Mesodermal cell (in vitro differentiated cells): ENCODE results near the gene NMT1. TPM values are rescaled to one million over a fixed set of nuclear protein-coding genes. Genes with fewer than 3 reads are reported as not detected.

Source experiments
- H3K27ac ChIP-seq: 2 replicates; pipeline ENCODE4 v1.7.0; 2013; ENCODE audit warnings: mild to moderate bottlenecking, low read depth, low read length, moderate library complexity; ENCODE audit not compliant: severe bottlenecking
- H3K36me3 ChIP-seq: 2 replicates; pipeline ENCODE4 v1.7.1; 2013; ENCODE audit warnings: mild to moderate bottlenecking, low read length, moderate library complexity; ENCODE audit not compliant: control insufficient read depth, insufficient read depth
- H3K4me1 ChIP-seq: one replicate; pipeline ENCODE4 v1.7.1; 2013; ENCODE audit warnings: mild to moderate bottlenecking, low read length; ENCODE audit not compliant: insufficient read depth, control insufficient read depth, poor library complexity, severe bottlenecking
- H3K4me3 ChIP-seq: 2 replicates; pipeline ENCODE4 v1.7.0; 2013; ENCODE audit warnings: low read length, control low read depth, mild to moderate bottlenecking; ENCODE audit not compliant: insufficient read depth, poor library complexity, severe bottlenecking; ENCODE audit errors: extremely low read depth
- H3K9me3 ChIP-seq: 2 replicates; pipeline ENCODE4 v1.7.1; 2013; ENCODE audit warnings: mild to moderate bottlenecking, low read length, moderate library complexity; ENCODE audit not compliant: control insufficient read depth
- WGBS, 2 experiments: methylation state at CpG; one replicate each; pipeline ENCODE4 v1.1.5; 2013; ENCODE audit warnings: missing lambda C conversion rate in 2 of 2; ENCODE audit not compliant: insufficient coverage in 2 of 2; 5-methylcytosine and 5-hydroxymethylcytosine counted together
- polyA plus RNA-seq, 2 experiments: library from polyadenylated mRNA; stranded (reverse); fragments of 50-300 nt; gene quantifications; one replicate each; pipeline ENCODE4 v1.2.3, GENCODE V29; 2013

NMT1 gene
- polyA plus RNA-seq (2013, experiment 1 of 2): 166 TPM
- polyA plus RNA-seq (2013, experiment 2 of 2): 152 TPM

DNA sequence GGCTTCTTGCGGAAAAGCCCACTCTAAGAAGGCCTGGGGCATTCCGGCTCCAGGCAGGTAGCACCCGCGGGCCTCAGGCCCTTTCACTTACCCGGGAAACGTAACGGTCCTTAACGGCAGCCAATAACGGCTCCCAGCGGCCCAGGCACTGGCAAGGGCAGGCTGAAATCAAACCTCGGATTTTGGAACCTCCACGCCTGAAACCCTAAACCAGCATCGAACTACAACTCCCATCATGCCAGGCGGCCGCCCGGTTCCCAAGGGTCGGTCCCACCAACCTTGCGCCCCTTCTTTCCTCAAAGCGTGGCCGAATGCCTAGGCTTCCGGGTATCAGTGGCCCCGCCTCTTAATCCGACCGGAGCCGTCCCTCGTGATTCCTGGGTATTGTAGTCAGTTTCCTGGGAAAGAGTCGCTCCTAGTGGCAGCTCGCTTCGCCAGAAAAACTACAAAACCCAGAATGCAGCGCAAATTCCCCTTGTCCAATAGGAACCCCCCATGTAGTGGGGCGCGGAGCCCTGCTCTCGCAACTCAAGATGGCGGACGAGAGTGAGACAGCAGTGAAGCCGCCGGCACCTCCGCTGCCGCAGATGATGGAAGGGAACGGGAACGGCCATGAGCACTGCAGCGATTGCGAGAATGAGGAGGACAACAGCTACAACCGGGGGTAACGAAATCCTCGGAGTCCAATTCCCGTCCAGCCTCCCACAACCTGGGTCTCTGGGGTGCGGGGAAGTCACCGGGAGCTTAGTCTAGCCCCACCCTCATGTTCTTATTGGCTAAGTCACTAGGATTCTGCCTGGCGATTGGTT, at the start of gene NMT1:
Gene NMT1, plus strand, starts transcription at position 521 of the 809 bp plus-strand sequence. Its CDS starts 13 bp downstream, at position 534.
- H3K4me3 ChIP-seq: peak within 1 kb of the TSS; percentile 82
- H3K9me3 ChIP-seq: no peaks in the 10 kb centered on the region
- H3K27ac ChIP-seq: peak within 1 kb of the TSS; percentile 93
- H3K4me1 ChIP-seq: peaks cover 18% of the 10 kb centered on the region
- H3K36me3 ChIP-seq: peaks cover 5% of the 10 kb centered on the region
- WGBS, 2 experiments: 0 to 1% methylated on average over 43 to 49 of the region's 50 CpGs

DNA sequence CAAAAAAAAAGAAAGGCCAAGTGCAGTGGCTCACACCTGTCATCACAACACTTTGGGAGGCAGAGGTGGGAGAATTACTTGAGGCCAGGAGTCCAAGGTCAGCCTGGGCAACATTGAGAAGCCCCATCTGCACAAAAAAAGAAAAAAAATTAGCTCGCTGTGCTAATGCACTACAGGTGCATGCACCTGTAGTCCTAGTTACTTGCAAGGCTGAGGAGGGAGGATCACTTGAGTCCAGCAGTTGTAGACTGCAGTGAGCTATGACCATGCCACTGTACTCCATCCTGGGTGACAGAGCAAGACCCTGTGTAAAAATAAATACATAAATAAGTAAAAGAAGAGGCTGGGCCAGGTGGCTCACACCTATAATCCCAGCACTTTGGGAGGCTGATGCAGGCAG, 49.4 kb upstream of the NMT1 start:
- H3K27ac ChIP-seq: no peak overlapping the region
- 100% methylated on average over 1 of the region's 1 CpG for WGBS, 2 experiments
- no peaks in the 10 kb centered on the region for H3K9me3 ChIP-seq

DNA sequence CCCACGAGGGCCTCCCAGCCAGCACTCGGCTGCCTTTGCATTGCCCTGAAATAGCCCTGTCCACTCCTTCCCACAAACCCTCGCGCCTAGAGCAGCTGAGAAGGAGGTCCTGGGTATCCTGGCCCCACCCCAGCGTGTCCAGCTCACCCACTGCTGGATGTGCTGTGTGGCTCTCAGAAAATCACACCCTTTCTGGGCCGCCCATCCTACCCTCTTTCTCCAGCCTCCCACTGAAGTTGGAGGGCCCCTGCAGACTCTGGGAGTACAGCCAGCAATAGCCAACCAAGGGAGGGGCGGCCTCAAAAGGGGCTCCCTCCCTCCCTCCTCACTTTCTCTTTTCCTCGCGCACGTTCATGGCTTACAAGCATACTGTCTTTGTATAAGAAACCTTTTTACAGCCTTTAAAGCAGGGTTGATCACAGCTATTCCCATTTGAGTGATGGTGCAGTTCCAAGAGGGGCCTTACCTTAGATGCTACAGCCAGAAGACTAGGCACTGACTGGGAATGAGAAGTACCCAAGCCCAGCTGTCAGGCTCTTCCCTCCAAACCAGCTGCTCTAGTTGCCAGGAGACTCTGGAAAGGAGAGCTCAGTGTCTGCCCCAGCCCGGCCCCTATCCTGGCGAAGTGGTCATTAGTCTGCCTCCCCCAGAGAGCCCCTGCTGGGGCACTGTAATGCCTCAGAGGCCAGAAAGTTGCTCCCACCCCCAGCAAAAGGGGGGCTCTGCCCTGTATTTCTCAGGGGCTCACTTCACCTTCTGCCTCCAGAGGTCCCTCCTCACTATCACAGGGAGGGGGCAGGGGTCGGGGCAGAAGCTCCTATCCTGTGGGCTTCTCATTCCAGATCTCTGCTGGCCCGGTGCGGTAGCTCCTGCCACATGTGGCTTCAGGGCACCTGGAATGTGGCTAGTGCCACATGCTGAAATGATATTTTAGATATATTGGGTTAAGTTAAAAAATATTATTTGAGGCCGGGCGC, 47.8 kb upstream of the NMT1 start:
- Histone ChIP-seq H3K36me3 (no peaks in the 10 kb centered on the region), H3K4me3 (no peak overlapping the region), H3K4me1 (no peaks in the 10 kb centered on the region), H3K9me3 (no peaks in the 10 kb centered on the region), H3K27ac (no peak overlapping the region)
- 69 to 79% methylated on average over 10 to 12 of the region's 17 CpGs for WGBS, 2 experiments

More for the DNA sequence above, 49.4 kb upstream of the NMT1 start:
- H3K4me3 ChIP-seq: no peak overlapping the region
- no peaks in the 10 kb centered on the region for H3K36me3 ChIP-seq
- no peaks in the 10 kb centered on the region for H3K4me1 ChIP-seq

DNA sequence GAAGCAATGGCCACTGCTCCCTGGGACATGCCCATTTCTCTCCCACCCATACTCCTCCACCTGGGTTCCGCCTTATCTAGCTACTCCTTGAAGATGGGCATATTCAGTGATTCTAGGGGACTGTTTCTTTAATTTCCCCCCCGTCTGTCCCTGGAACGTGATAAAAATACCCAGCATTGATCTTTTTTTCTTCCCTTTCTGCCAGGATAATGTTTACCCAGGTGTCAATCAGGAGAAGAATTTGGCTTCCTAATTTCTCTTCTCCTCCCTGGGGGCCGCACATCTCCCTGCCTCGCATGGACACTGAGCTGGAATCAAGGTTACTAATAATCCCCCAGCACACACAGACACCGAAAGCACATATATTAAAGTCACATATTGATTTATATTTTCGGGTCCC, 44.9 kb upstream of the NMT1 start:
- H3K4me3 ChIP-seq: no peak overlapping the region
- no peaks in the 10 kb centered on the region for H3K36me3 ChIP-seq
- no peaks in the 10 kb centered on the region for H3K9me3 ChIP-seq
- H3K27ac ChIP-seq: no peak overlapping the region
- peaks cover 19% of the 10 kb centered on the region for H3K4me1 ChIP-seq
- WGBS, 2 experiments: 80 to 100% methylated on average over 1 of the region's 7 CpGs

DNA sequence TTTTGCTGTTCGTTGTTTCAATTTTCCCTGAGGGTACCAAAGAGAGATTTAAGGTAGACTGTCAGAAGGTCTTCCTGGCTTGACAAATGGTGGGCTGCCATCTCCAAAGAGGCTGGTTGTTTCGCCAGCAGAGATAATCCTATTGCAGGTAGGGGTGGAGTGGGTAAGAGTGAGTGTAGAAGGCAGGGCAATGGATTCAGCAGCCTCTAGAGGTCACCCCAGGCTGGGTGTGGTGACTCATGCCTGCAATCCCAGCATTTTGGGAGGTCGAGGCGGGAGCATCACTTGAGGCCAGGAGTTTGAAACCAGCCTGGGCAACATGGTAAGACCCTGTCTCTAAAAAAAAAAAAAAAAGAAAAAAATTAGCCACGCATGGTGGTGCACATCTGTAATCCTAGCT, 44.3 kb upstream of the NMT1 start:
- Histone ChIP-seq H3K9me3 (no peaks in the 10 kb centered on the region), H3K4me1 (peaks cover 25% of the 10 kb centered on the region), H3K4me3 (no peak overlapping the region), H3K27ac (no peak overlapping the region), H3K36me3 (no peaks in the 10 kb centered on the region)
- WGBS, 2 experiments: 70 to 82% methylated on average over 4 to 5 of the region's 5 CpGs

DNA sequence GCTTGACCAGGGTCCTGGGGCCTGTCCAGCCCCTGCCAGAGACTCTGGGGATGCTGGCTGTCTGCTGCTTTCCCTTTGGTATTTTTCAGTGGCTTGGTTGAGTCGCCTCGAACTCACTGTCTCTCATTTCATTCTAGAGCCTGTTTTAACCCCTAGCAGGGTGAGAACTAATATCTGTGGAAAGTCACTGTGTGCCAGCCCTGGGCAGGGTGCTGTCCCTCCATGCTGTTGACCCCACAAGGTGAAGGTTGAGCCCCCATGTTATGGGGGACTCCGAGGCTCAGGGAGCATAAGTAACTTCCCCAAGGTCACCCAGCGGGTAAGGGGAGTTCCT, 42.6 kb upstream of the NMT1 start:
- Histone ChIP-seq H3K4me1 (peaks cover 25% of the 10 kb centered on the region), H3K9me3 (no peaks in the 10 kb centered on the region), H3K27ac (no peak overlapping the region), H3K36me3 (peaks cover 3% of the 10 kb centered on the region), H3K4me3 (peak overlapping the region; percentile 50)
- 18 to 63% methylated on average over 2 of the region's 4 CpGs for WGBS, 2 experiments

DNA sequence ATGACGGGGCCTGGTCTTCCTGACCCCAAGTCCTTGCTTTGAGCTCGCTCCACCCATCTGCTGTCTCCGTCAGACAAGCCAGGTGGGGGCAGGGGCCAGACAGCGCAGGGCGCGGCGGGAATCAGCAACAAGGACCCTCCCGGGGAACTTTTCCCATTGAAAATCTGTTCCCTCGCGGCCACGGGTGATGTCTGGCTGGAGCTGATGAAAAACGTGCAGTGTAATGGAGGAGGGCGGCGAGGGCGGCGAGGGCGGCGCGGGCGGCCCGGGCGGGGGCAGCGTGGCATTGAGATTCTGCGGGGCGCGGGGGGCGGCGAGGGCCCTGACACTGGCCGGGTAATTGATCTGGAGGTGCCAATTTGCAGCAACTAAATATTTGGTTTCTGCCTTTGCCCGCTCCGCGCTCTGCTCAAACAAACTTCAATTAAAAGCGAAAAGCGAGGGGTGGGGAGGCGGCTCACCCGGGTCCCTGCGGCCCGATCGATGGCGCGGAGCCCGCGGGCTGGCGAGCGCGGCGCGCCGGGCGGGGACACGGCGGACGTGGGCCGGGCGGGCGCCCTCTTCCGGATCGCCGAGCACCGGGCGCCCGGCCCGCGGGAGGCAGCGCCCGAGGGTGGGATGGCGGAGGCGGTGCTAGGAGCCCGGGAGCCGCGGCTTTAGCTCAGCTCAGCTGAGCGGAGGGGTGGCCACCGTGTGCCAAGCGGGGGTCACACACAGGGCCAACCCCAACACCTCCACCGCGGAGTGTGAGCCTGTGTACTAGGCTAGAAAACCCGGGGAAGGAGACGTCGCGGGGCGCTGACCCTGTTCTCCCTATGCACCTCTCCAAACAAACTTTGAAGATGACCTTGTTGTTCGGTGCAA, 42.0 kb upstream of the NMT1 start:
- Histone ChIP-seq H3K4me3 (peak overlapping the region; percentile 50), H3K4me1 (peaks cover 25% of the 10 kb centered on the region), H3K36me3 (peaks cover 9% of the 10 kb centered on the region), H3K27ac (no peak overlapping the region), H3K9me3 (no peaks in the 10 kb centered on the region)
- WGBS, 2 experiments: 8 to 9% methylated on average over 38 to 41 of the region's 82 CpGs

DNA sequence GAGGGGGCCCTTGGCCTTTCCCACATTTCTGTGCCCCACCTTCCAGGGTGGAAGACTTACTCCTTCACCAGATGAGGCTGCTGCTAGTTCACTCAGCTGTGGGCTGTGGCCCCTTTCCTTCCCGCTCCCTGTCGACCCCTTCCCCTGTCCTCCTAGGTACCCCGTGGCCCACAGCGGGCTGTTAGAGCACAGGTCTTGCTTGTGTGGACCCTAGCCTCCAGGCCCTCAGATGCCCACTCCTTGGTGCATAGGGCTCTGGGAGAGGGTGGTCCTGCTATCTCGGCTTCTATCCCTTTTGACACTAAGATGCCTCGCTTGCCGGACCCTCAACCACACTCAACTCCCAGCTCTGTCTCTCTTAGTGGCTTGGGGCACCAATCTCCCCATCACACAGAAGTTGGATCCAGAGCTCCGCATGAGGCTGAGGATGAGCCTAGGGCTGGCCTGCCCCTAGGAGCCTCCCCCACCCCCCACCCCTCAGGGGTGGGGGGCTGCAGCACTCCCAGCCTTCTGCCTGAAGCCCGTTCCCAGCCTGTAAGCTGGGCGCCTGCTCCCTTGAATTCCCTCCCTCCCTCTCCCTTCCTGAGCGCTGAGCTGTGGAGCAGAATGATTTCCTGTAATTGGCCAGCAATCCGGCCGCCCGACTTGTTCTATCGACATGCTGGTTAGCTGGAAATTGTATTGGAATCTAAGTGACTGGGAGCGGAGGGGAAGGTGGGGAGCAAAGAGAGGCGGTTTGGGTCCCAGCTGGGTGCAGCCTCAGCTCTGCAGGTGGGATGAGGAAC, 40.6 kb upstream of the NMT1 start:
- Histone ChIP-seq H3K4me3 (no peak overlapping the region), H3K27ac (no peak overlapping the region), H3K4me1 (peaks cover 25% of the 10 kb centered on the region), H3K9me3 (no peaks in the 10 kb centered on the region), H3K36me3 (peaks cover 15% of the 10 kb centered on the region)
- WGBS, 2 experiments: 35 to 36% methylated on average over 12 to 13 of the region's 17 CpGs

DNA sequence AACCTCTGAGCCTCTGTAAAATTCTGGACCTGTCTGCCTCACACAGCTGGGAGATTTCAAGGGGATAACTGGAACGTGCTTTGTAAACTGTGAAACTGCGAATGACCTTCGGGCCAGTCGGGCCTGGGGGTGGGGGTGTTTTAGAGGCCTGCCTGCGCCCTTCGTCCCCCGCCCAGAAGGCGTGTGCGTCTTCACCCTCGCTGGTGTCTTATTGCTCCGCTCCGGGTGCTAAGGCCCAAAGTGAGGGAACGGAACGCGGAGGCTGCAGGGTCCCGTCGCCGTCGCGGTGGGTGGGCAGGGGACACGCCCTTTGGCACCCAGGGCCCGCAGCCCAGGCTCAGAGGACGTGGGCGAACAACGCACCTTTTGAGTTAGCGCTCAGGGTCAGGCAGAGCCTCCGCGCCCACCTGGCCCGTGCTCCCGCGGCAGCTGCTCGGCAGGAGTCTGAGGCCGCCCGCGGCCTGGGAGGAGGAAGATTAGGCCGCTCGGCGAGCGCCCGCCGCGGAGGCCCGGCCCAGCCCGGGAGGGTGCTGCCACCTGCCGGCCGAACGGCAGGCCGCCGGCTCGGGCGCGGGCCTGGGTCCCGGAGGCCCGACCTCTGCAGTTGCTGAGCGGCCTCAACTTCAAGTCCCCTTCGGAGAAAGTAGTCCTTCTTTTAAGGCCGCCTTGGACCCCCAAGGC, 39.4 kb upstream of the NMT1 start:
- peak overlapping the region; percentile 23 for H3K4me3 ChIP-seq
- H3K36me3 ChIP-seq: peaks cover 21% of the 10 kb centered on the region
- H3K4me1 ChIP-seq: peaks cover 25% of the 10 kb centered on the region
- WGBS, 2 experiments: 10 to 11% methylated on average over 37 to 55 of the region's 57 CpGs
- no peaks in the 10 kb centered on the region for H3K9me3 ChIP-seq
- H3K27ac ChIP-seq: no peak overlapping the region
